Gastroesophageal sphincter (tissue), 3 donors: Measurements from ENCODE around the gene NSG2.

Source experiments
- POLR2A ChIP-seq, 2 donors: fragments of 450-650 bp; IDR thresholded peaks; one replicate each; pipeline ENCODE4 v1.6.1; 2017; ENCODE audit warnings: antibody characterized with exemption in 2 of 2, mild to moderate bottlenecking in 2 of 2, moderate library complexity in 1 of 2
- TF ChIP-seq, protein P1 (sequence below), 4 experiments: fragments of 200-600 bp in 2 of 4; fragments of 450-650 bp in 2 of 4; sonication (generic) in 1 of 4; IDR thresholded peaks; one replicate each; pipeline ENCODE4 v1.5.1; 2017 to 2019; ENCODE audit warnings: antibody characterized with exemption in 4 of 4, mild to moderate bottlenecking in 2 of 4, moderate library complexity in 2 of 4

DNA sequence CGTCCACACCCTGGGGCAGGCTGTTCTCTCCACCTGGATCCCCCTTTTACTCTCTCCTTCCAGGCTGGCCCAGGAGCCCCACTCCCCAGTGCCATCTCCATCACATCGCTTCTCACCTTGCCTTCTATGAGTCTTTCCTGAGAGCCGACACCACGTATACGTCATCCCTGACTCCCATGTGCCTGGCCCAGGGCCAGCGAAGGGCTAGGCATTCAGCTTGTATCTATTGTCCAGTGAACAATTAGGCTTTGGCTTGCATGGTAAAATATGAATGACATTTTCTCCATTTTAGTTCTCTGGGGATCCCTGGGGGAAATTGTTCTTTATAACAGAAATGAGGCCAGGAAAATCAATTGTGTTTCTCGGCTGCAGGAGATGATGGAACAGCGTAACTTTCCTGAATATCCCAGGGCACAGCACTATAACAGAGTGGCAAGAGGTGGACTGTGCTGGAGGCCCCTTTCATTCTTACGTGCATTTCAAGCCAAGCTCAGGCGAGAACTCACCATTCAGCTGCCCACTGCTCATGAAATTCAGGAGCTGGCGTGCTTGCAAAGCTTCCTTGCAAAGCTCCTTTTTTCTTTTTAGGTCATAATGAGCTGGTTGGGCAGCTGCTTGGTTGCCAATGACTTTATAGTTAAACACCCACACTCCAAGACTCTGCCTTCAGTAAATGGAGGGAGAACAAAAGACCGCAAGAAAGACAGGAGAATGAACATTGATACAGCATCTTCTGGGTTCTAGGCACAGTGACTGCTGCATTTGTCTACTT lies 37.7 kb downstream of the NSG2 start:
- TF ChIP-seq, protein P1, sequence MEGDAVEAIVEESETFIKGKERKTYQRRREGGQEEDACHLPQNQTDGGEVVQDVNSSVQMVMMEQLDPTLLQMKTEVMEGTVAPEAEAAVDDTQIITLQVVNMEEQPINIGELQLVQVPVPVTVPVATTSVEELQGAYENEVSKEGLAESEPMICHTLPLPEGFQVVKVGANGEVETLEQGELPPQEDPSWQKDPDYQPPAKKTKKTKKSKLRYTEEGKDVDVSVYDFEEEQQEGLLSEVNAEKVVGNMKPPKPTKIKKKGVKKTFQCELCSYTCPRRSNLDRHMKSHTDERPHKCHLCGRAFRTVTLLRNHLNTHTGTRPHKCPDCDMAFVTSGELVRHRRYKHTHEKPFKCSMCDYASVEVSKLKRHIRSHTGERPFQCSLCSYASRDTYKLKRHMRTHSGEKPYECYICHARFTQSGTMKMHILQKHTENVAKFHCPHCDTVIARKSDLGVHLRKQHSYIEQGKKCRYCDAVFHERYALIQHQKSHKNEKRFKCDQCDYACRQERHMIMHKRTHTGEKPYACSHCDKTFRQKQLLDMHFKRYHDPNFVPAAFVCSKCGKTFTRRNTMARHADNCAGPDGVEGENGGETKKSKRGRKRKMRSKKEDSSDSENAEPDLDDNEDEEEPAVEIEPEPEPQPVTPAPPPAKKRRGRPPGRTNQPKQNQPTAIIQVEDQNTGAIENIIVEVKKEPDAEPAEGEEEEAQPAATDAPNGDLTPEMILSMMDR (IDR thresholded peaks at IDR 0.05): no peak
- TF ChIP-seq POLR2A (IDR thresholded peaks at IDR 0.05): no peak
